VCaP (cell line): Measurements from ENCODE around the gene UBR2.

Experiments used
- H3K27ac ChIP-seq: fragments of 450-650 bp; 2 replicates; pipeline ENCODE4 v1.5.1; 2017
- CTCF ChIP-seq: fragments of 450-650 bp; conservative IDR thresholded peaks from 2 replicates; pipeline ENCODE4 v1.5.1; 2017; ENCODE audit warnings: mild to moderate bottlenecking, moderate library complexity

UBR2 gene

GRCh38 chr6:42708096-42708495 is 144.3 kb downstream of the UBR2 start:
- no peak for TF ChIP-seq CTCF

GRCh38 chr6:42709871-42710270 is 146.0 kb downstream of the UBR2 start:
- no peak overlapping the region for H3K27ac ChIP-seq

More at GRCh38 chr6:42708096-42708495, 144.3 kb downstream of the UBR2 start:
- no peak overlapping the region for H3K27ac ChIP-seq

GRCh38 chr6:42710316-42710715 is 146.5 kb downstream of the UBR2 start:
- TF ChIP-seq CTCF = no peak
- H3K27ac ChIP-seq = no peak overlapping the region

More at GRCh38 chr6:42709871-42710270, 146.0 kb downstream of the UBR2 start:
- TF ChIP-seq CTCF = no peak

GRCh38 chr6:42711930-42712329 is 148.1 kb downstream of the UBR2 start:
- no peak for TF ChIP-seq CTCF
- no peak overlapping the region for H3K27ac ChIP-seq

GRCh38 chr6:42714098-42714761 is 150.4 kb downstream of the UBR2 start:
- no peak overlapping the region for H3K27ac ChIP-seq
- TF ChIP-seq CTCF = no peak

GRCh38 chr6:42715871-42716270 is 152.0 kb downstream of the UBR2 start:
- no peak overlapping the region for H3K27ac ChIP-seq
- no peak for TF ChIP-seq CTCF

GRCh38 chr6:42720739-42721138 is 156.9 kb downstream of the UBR2 start:
- no peak overlapping the region for H3K27ac ChIP-seq
- no peak for TF ChIP-seq CTCF
